Keratinocyte (primary cell): ENCODE measurements around the gene DDX39A. TPM values are rescaled to one million over a fixed set of nuclear protein-coding genes. Genes with fewer than 3 reads are reported as not detected.

Source experiments
- DNase-seq: peaks from one replicate; pipeline ENCODE4 v3.0.0-alpha.2; 2011; ENCODE audit warnings: low read depth, missing footprints, low spot score
- FAIRE-seq: peaks from 2 replicates; lab custom pipeline; 2011; peaks lifted over from hg19 to GRCh38; lab: Jason Lieb, UNC
- H2AFZ ChIP-seq: 2 replicates; pipeline ENCODE4 v1.6.0; 2012; ENCODE audit warnings: low read length, control low read depth, inconsistent platforms; ENCODE audit not compliant: control insufficient read depth
- H3K27ac ChIP-seq: 2 replicates; pipeline ENCODE4 v1.5.1; 2011; ENCODE audit warnings: low read length; ENCODE audit not compliant: control insufficient read depth, insufficient read depth
- H3K27me3 ChIP-seq: 3 replicates; pipeline ENCODE4 v1.6.0; 2011; ENCODE audit warnings: low read length; ENCODE audit not compliant: control insufficient read depth, insufficient read depth; ENCODE audit errors: extremely low read depth
- H3K36me3 ChIP-seq, 2 experiments: 2 replicates in 1 of 2; 3 replicates in 1 of 2; pipeline ENCODE4 v1.5.1; 2011; ENCODE audit warnings: low read length in 2 of 2, mild to moderate bottlenecking in 1 of 2; ENCODE audit not compliant: control insufficient read depth in 2 of 2, insufficient read depth in 2 of 2; ENCODE audit errors: extremely low read depth in 1 of 2
- H3K4me1 ChIP-seq: 3 replicates; pipeline ENCODE4 v1.5.1; 2011; ENCODE audit warnings: low read length; ENCODE audit not compliant: control insufficient read depth, insufficient read depth; ENCODE audit errors: extremely low read depth
- H3K4me2 ChIP-seq: 3 replicates; pipeline ENCODE4 v1.6.0; 2011; ENCODE audit warnings: low read depth, low read length; ENCODE audit not compliant: control insufficient read depth, insufficient read depth; ENCODE audit errors: extremely low read depth
- H3K4me3 ChIP-seq, 3 experiments: fragments of 200-600 bp in 1 of 3; sonication (generic) in 1 of 3; 2 replicates in 2 of 3; 3 replicates in 1 of 3; pipeline ENCODE4 v1.5.1; 2011 to 2016; ENCODE audit warnings: low read length in 3 of 3, mild to moderate bottlenecking in 3 of 3, control low read depth in 2 of 3, inconsistent platforms in 1 of 3, low read depth in 1 of 3, mixed read lengths in 1 of 3, mixed run types in 1 of 3, moderate library complexity in 1 of 3; ENCODE audit not compliant: control insufficient read depth in 2 of 3, insufficient read depth in 2 of 3; ENCODE audit errors: extremely low read depth in 1 of 3
- H3K79me2 ChIP-seq: 2 replicates; pipeline ENCODE4 v1.6.0; 2012; ENCODE audit warnings: low read length; ENCODE audit not compliant: control insufficient read depth, insufficient read depth
- H3K9ac ChIP-seq: 3 replicates; pipeline ENCODE4 v1.6.0; 2011; ENCODE audit warnings: low read length; ENCODE audit not compliant: control insufficient read depth, insufficient read depth; ENCODE audit errors: extremely low read depth
- H3K9me1 ChIP-seq: 3 replicates; pipeline ENCODE4 v1.6.0; 2011; ENCODE audit warnings: low read length; ENCODE audit not compliant: control insufficient read depth, insufficient read depth; ENCODE audit errors: extremely low read depth
- H3K9me3 ChIP-seq: 2 replicates; pipeline ENCODE4 v1.5.1; 2012; ENCODE audit warnings: low read depth, low read length; ENCODE audit not compliant: control insufficient read depth
- H4K20me1 ChIP-seq: 3 replicates; pipeline ENCODE4 v1.6.0; 2011; ENCODE audit warnings: low read length; ENCODE audit not compliant: control insufficient read depth, insufficient read depth; ENCODE audit errors: extremely low read depth
- CTCF ChIP-seq, 3 experiments: IDR thresholded peaks in 1 of 3; conservative IDR thresholded peaks in 1 of 3; optimal IDR thresholded peaks in 1 of 3; 2 replicates in 2 of 3; 3 replicates in 1 of 3; pipeline versions ENCODE3 to v1.5.1; 2011; ENCODE audit warnings: low read length in 3 of 3, mild to moderate bottlenecking in 3 of 3, moderate library complexity in 2 of 3, control low read depth in 1 of 3, inconsistent platforms in 1 of 3; ENCODE audit not compliant: insufficient read depth in 2 of 3; ENCODE audit errors: extremely low read depth in 1 of 3
- EZH2 ChIP-seq: IDR thresholded peaks from one replicate; pipeline ENCODE4 v1.6.1; 2012; ENCODE audit warnings: inconsistent platforms, mild to moderate bottlenecking, low read length, moderate library complexity
- dilution Hi-C: fragments of 300-500 bp; cut with MboI; formaldehyde crosslinking; loops from one replicate; pipeline ENCODE4 v1.7.0; 2020; ENCODE audit warnings: low sequenced_read_pairs; ENCODE audit not compliant: extremely low pct_ligation_motif_present
- polyA plus RNA-seq, 5 experiments: library from polyadenylated mRNA; depleted of rRNA in 3 of 5; stranded (reverse) in 3 of 5; stranded (forward) in 1 of 5; unstranded in 1 of 5; fragments of >200 nt; gene quantifications; 1 replicate in 1 of 5; 2 replicates in 3 of 5; 3 replicates in 1 of 5; pipeline versions ENCODE4 v1.2.1 to v1.2.3, GENCODE V29; 2011 to 2012; ENCODE audit warnings: missing spikeins in 2 of 5, low read depth in 1 of 5, low replicate concordance in 1 of 5

The DDX39A gene
- polyA plus RNA-seq, 1 donor (not counting 4 experiments of a cell fraction or from before 2014, with no cell fraction given): 54.9 TPM

- Histone ChIP-seq H3K36me3 (no peaks in the 10 kb centered on the region), H3K27me3 (no peaks in the 10 kb centered on the region), H3K79me2 (no peaks in the 10 kb centered on the region), H3K4me3 (no peak overlapping the region), H3K27ac (no peak overlapping the region), H3K4me1 (no peaks in the 10 kb centered on the region), H3K9me3 (no peaks in the 10 kb centered on the region), H3K4me2 (no peak overlapping the region), H2AFZ (no peak overlapping the region), H3K9me1 (no peaks in the 10 kb centered on the region), H4K20me1 (no peaks in the 10 kb centered on the region), H3K9ac (no peak overlapping the region)
- TF ChIP-seq EZH2 (no peak), CTCF (optimal IDR thresholded peaks at IDR 0.05 in 1 of 3, IDR thresholded peaks at IDR 0.05 in 1 of 3, conservative IDR thresholded peaks at IDR 0.05 in 1 of 3; ENCODE audit: extremely low read depth in 1 of 3, insufficient read depth in 2 of 3, low read length in 3 of 3) (no peak)
- dilution Hi-C loops: no loop called here
- FAIRE-seq: no peak
- no peak for DNase-seq
Measured at GRCh38 chr19:14450876-14451275, 31.7 kb upstream of the DDX39A start.

GRCh38 chr19:14450168-14450874 is 31.2 kb upstream of the DDX39A start:
- no peak for DNase-seq
- Histone ChIP-seq H3K9me3 (no peaks in the 10 kb centered on the region), H3K9ac (no peak overlapping the region), H3K27ac (no peak overlapping the region), H4K20me1 (no peaks in the 10 kb centered on the region), H3K36me3 (no peaks in the 10 kb centered on the region), H3K9me1 (no peaks in the 10 kb centered on the region), H3K4me2 (no peak overlapping the region), H3K27me3 (no peaks in the 10 kb centered on the region), H3K4me1 (no peaks in the 10 kb centered on the region), H2AFZ (no peak overlapping the region), H3K79me2 (no peaks in the 10 kb centered on the region), H3K4me3 (no peak overlapping the region)
- TF ChIP-seq CTCF (optimal IDR thresholded peaks at IDR 0.05 in 1 of 3, IDR thresholded peaks at IDR 0.05 in 1 of 3, conservative IDR thresholded peaks at IDR 0.05 in 1 of 3; ENCODE audit: extremely low read depth in 1 of 3, insufficient read depth in 2 of 3, low read length in 3 of 3): no peak
- no peak for TF ChIP-seq EZH2
- no peak for FAIRE-seq
- dilution Hi-C loops: no loop called here
